GM12875 (cell line): Measurements from ENCODE around the gene GJA8.
A peak's percentile ranks its signal among the peaks of the same experiment; 100 is the strongest.
"Not testable (repeated sequence)": the region's sequence is repeated elsewhere in the genome, so short reads cannot be mapped to it uniquely, and the experiment has no call there.

Source experiments
- H3K4me3 ChIP-seq: one replicate; pipeline ENCODE4 v1.5.1; 2011; ENCODE audit warnings: low read depth, low read length, control low read depth
- TF ChIP-seq, protein P1 (sequence below): IDR thresholded peaks from 2 replicates; pipeline ENCODE4 v1.5.1; 2011; ENCODE audit warnings: low read depth, mild to moderate bottlenecking, control low read depth, inconsistent platforms, low read length, moderate library complexity, borderline replicate concordance; ENCODE audit not compliant: insufficient read depth

The GJA8 gene

DNA sequence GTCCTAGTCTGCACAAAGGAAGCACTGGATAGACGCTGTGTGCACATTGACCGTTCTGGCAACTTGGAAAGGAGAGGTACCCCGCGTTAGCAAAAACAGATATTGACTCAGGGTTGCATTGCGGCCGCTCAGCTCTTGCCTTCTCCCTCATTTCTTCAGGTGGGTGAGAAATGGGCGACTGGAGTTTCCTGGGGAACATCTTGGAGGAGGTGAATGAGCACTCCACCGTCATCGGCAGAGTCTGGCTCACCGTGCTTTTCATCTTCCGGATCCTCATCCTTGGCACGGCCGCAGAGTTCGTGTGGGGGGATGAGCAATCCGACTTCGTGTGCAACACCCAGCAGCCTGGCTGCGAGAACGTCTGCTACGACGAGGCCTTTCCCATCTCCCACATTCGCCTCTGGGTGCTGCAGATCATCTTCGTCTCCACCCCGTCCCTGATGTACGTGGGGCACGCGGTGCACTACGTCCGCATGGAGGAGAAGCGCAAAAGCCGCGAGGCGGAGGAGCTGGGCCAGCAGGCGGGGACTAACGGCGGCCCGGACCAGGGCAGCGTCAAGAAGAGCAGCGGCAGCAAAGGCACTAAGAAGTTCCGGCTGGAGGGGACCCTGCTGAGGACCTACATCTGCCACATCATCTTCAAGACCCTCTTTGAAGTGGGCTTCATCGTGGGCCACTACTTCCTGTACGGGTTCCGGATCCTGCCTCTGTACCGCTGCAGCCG is 5.4 kb downstream of the GJA8 start:
- TF ChIP-seq, protein P1, sequence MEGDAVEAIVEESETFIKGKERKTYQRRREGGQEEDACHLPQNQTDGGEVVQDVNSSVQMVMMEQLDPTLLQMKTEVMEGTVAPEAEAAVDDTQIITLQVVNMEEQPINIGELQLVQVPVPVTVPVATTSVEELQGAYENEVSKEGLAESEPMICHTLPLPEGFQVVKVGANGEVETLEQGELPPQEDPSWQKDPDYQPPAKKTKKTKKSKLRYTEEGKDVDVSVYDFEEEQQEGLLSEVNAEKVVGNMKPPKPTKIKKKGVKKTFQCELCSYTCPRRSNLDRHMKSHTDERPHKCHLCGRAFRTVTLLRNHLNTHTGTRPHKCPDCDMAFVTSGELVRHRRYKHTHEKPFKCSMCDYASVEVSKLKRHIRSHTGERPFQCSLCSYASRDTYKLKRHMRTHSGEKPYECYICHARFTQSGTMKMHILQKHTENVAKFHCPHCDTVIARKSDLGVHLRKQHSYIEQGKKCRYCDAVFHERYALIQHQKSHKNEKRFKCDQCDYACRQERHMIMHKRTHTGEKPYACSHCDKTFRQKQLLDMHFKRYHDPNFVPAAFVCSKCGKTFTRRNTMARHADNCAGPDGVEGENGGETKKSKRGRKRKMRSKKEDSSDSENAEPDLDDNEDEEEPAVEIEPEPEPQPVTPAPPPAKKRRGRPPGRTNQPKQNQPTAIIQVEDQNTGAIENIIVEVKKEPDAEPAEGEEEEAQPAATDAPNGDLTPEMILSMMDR = no peak
- no peak overlapping the region for H3K4me3 ChIP-seq

DNA sequence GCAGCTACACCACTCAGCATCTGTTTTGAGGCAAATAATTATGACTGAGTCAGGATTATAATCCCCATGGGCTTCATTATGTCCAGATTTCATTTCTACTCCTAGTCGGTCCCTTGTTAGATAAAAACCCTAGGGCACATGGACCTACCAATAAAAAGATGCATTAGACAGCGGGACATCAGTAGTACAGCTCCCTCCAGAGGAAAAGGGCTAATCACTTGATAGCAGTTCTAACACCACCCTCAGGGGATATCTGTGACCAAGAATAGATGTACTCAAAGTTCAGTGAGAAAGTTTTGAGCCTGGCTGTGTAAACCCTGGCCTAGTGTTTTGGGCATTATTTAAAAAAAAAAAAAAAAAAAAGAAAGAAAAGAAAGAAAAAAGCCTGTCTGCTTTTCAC is 10.0 kb downstream of the GJA8 start:
- TF ChIP-seq, protein P1 = no peak
- no peak overlapping the region for H3K4me3 ChIP-seq

DNA sequence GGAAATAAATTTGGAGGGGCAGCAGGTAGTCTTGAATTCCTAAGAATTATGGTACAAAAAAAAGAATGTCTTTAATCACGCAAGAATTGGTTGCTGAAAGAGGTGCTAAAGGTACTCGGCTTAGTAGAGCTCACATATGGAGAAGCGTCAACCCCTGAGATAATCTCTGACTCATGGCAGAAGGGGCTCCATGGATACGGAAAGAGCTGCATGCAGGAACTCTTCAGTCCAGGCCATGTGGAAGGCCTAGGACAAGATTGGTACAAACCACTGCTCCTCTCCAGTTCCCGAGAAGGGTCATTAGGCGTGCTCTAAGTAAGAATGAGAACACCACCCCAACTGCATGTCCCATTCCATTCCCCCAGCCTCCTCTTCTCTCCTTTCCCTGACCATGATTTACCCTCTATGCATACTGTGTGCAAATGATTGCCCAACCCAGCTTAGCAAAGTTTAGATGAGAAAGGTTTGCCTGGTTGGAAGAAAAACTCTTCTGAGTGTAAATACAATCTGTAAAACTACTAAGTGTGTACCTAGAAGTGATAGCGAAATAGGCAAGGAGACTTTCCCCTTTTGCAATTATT is 10.9 kb downstream of the GJA8 start:
- TF ChIP-seq, protein P1 = no peak
- no peak overlapping the region for H3K4me3 ChIP-seq

DNA sequence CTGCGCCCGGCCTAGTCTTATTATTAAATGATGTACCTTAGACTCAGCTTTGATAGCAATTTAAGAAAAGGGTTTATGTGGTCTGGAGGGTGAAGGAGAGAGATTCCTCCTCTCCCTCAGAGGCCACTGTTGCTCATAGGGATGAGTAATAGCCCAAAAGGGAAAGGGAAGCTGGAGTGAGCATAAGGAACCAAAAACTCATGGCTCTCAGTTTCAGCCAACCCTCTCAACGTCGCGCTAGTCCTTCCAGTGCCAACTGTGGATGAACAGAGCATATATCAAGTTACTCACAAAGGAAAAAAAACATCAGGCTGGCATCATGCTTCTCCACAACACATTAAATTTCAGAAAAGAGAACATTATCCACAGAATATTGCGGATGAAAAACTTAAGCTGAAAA is 17.3 kb downstream of the GJA8 start:
- TF ChIP-seq, protein P1 = no peak
- H3K4me3 ChIP-seq = no peak overlapping the region

DNA sequence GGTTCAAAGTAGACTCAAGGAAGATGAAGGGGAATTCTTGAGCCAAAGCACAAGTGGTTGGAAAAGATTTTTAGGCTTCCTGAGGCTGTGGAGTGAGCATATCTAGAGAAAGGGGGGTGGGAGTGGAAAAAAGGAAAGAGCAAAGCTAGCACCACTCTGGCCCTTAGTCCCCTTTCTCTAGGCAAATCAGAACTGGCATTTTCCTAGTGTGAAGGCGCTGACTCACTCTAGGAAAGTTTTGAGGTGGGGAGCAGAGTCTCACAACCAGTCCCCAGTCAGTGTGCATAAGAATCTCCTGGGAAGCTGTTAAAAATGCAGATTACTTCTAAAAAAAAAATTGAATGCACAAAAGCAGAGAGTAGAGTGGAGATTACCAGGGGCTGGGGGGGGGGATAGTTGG is 22.2 kb downstream of the GJA8 start:
- TF ChIP-seq, protein P1 = no peak
- H3K4me3 ChIP-seq = no peak overlapping the region

DNA sequence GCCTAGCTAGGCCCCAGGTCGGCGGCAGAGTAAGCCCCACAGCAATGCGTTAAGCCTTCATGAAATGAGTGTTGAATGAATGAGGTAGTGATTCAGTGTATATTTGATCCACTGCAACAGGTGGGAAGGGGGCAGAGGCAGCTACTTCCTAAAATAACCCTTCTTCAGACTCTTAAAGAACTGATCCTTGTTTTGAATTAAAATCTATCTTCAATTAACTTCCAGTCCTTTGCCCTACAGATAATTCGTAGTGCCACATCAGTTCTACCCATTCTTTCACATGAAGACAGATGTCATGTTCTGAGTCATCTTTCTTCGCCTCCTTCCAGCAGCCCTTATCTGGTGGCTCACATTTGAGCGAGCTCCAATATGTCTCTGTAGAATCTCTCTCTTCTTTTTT is 24.6 kb downstream of the GJA8 start:
- H3K4me3 ChIP-seq = not testable (repeated sequence)

DNA sequence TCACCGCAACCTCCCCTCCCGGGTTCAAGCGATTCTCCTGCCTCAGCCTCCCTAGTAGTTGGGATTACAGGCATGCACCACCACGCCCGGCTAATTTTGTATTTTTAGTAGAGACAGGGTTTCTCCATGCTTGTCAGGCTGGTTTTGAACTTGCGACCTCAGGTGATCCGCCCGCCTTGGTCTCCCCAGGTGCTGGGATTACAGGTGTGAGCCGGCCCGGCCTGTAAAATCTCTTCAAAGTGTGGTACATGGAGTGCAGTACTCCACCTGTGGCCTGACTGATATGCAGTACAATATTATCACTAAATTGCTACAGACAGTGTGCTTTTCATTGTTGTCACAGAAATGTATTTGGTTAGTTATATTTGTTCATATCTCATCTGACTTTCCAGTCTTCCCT is 25.1 kb downstream of the GJA8 start:
- not testable (repeated sequence) for H3K4me3 ChIP-seq

DNA sequence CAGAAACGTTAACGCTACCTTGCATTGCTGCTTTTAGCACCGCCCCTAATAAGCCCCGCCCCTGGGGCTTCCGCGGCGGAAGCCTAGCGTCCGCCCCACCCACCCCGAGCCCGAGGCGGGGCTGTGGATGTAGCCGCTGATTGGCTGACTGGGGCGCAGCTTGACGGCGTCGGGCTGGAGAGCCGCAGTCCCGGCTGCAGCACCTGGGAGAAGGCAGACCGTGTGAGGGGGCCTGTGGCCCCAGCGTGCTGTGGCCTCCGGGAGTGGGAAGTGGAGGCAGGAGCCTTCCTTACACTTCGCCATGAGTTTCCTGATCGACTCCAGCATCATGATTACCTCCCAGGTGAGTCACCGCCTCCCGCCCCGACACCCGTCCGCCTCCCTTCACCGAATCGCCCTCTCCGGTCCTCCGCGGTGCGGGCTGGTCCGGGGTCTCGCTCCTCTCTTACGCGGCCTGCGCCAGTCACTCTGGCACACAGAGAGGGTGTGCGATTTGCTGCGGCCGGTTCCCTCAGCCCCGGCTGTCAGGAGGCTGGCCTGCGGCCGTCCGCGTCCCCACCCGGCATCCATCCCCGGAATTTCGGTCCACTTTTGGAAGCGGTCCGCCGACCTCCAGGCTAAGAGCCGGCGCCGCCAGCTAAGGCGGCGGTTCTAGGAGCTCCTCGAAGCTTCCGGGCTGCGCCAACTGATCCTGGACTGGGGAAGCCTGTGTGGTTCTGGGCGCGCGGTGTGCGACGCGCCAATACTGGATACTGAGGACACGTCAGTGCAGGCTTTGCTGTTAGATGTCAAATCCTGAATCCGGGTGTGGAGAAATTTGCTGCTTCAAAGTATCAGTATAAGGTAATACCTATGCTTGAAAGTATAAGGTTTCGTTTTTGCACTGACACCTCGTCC is 25.9 kb downstream of the GJA8 start, which contains the start of gene GPR89B:
Gene GPR89B (plus strand): TSS at position 185 of the 897 bp plus-strand sequence. CDS start 117 bp downstream, at position 302.
- peak within 1 kb of the TSS; percentile 79 for H3K4me3 ChIP-seq

DNA sequence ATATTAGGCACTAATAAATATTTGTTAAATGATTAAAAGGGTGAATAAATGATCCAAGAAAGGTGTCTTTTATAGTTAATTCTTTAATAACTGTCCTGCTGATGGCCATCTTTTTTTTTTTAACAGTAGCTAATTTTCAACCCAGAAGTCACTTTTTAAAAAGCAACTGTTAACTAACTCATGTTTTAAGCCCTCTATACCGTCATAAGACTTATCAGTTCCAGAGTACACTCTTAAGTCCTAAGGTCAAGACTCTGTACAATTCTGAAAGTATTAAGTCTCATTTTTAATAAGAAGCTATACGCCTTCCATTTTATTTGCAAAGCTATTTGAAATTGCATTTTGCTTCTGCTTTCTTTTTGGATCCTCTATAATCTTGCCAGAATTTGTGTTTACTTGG is 28.5 kb downstream of the GJA8 start:
- not testable (repeated sequence) for H3K4me3 ChIP-seq

DNA sequence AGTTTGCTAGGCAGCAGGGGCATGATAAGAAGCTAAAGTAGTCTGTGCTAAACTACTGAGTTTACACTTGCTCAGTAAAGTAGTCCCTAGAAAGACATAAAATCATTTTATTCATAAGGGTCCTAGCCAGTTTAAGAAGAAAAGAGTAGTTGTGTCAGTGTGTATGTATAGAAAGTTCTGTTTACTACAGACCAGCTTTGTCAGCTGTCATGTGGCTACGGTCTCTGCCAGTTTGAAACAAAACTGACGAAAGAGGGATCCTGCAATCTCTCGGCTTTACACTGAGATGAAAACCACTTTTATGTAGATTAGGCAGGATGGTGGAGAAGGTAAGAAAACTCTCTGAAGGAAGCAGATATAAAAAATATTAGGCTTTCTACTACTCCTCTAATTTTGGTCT is 32.7 kb downstream of the GJA8 start:
- H3K4me3 ChIP-seq = not testable (repeated sequence)

DNA sequence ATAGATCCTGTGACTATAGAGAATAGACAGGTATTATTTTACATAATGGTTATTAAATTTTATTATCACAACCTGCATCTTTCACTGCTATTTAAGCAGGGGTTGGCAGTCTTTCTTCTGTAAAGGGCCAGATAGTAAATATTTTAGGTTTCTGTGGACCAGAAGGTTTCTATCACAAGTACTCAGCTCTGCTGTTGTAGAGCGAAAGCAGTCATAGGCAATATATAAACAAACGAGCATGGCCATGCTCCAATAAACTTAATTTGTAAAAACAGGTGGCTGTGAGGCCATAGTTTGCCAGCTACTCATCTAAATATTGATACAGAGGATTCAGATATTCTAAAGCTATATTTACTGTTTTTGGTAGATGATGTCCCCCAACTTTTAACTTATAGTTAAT is 37.9 kb downstream of the GJA8 start:
- not testable (repeated sequence) for H3K4me3 ChIP-seq

DNA sequence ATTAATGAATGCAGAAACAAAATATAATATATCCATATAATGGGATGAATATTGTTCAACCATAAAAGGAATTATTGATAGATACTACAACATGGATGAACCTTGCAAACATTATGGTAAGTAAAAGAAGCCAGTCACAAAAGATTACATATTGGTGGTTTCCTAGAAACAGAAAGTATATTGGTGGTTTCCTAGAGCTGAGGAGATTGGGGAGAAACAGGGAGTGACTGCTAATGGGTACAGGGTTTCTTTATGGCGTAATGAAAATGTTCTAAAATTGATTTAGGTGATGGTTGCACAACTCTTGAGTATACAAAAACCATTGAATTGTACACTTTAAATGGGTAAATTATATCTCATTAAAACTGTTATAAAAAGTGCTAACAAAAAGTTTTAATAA is 40.0 kb downstream of the GJA8 start:
- H3K4me3 ChIP-seq = not testable (repeated sequence)

DNA sequence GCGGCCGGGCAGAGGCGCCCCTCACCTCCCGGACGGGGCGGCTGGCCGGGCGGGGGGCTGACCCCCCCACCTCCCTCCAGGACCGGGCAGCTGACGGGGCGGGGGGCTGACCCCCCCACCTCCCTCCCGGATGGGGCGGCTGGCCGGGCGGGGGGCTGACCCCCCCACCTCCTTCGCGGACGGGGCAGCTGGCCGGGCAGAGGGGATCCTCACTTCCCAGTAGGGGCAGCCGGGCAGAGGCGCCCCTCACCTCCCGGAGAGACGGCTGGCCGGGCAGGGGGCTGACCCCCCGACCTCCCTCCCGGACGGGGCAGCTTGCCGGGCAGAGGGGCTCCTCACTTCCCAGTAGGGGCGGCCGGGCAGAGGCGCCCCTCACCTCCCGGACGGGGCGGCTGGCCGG is 46.9 kb downstream of the GJA8 start:
- H3K4me3 ChIP-seq = not testable (repeated sequence)
